Stimulated activated naive CD4-positive, alpha-beta T cell (primary cell): ENCODE results near the gene MRPL30.
"Not testable (repeated sequence)": the region's sequence is repeated elsewhere in the genome, so short reads cannot be mapped to it uniquely, and the experiment has no call there.

Experiments
- DNase-seq, 6 experiments: peaks; one replicate each; lab custom pipeline; 2025; lab: John Stamatoyannopoulos, UW

MRPL30 gene

GRCh38 chr2:99184811-99185210 lies 3.8 kb downstream of the MRPL30 start:
- DNase-seq: no peak

GRCh38 chr2:99187011-99187410 lies 6.0 kb downstream of the MRPL30 start:
- DNase-seq: no peak

DNA sequence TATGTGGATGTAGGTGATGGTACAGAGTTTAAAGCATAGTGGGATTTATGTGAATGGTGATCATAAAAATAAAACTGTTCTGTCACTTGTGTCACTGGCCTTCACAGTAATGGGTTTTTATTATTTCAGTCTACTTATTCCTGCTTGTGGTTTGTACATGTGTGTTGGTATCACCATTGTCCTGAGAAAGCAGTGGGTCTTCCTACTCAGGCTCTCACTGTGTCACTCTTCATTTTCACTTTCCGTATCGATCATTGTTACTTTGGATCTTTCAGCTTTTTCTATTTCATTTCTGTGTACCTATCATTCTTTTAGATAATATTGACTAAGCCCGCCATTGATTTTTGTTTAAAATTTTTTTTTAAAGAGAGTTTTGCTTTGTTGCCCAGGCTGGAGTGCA lies 7.4 kb downstream of the MRPL30 start:
- no peak for DNase-seq

DNA sequence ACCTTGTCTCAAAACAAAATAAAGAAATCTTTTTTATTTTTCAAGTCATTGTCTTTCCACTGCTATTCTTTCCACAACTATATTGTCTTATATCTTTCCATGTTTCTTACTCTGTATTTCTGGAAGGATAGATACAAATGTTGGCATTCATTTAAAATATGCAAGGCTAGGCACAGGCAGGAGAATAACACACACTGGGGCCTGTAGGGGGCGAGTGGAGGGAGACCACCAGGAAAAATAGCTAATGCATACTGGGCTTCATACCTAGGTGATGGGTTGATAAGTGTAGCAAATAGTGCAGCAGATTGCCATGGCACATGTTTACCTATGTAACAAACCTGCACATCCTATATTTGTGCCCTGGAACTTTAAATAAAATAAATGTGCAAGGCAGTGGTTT lies 9.6 kb downstream of the MRPL30 start:
- no peak for DNase-seq

DNA sequence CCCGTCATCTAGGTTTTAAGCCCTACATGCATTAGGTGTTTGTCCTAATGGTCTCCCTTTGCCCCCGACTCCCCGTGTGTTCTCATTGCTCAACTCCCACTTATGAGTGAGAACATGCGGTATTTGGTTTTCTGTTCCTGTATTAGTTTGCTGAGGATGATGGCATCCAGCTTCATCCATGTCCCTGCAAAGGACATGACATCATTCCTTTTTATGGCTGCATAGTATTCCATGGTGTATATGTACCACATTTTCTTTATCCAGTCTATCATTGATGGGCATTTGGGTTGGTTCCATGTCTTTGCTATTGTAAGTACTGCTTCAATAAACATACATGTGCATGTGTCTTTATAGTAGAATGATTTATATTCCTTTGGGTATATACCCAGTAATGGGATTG lies 11.4 kb downstream of the MRPL30 start:
- not testable (repeated sequence) for DNase-seq

- no peak for DNase-seq
Observed at GRCh38 chr2:99198103-99198841, 17.3 kb downstream of the MRPL30 start.

DNA sequence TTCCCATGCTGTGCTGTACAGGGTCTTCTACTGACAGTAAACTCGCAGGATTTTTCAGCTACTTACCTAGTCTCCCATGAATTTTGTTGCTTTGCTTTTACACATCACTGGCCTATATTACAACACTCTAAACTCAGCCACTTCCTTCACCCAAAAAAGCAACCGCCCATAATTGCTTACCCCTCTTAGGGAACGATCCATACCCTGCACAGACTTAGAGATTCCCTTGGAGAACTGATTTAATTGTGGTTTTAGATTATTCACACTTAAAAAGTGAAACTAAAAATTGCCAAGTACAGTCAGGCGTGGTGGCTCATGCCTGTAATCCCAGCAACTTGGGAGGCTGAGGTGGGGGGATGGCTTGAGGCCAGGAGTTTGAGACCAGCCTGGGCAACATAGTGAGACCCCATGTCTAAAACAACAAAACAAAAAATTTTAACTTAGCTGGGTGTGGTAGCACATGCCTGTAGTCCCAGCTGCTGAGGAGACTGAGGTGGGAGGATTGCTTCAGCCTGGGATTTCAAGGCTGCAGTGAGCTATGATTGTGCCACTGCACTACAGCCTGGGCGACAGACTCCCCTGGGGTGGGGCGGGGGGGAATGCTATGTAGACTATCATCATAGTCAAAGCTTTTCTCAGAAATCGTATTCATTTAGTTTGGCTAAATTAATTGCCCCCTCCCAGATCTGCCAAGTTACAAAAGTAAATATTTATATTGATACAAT lies 19.3 kb downstream of the MRPL30 start:
- DNase-seq: no peak

- DNase-seq: no peak
Observed at GRCh38 chr2:99201959-99202678, 21.1 kb downstream of the MRPL30 start.

- no peak for DNase-seq
Observed at GRCh38 chr2:99205491-99205890, 24.5 kb downstream of the MRPL30 start.

- DNase-seq: no peak
Observed at GRCh38 chr2:99216096-99216495, 35.1 kb downstream of the MRPL30 start.

GRCh38 chr2:99217929-99218501 lies 37.0 kb downstream of the MRPL30 start:
- no peak for DNase-seq

DNA sequence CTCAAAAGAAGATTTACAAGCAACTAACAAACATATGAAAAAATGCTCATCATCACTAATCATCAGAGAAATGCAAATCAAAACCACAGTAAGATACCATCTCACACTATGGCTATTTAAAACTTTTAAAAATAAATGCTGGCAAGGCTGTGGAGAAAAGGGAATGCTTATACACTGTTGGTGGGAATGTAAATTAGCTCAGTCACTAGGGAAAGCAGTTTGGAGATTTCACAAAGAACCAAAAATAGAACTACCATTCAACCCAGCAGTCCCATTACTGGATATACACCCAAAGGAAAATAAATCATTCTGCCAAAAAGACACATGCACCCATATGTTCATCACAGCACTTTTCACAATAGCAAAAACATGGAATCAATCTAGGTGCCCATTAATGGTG lies 52.2 kb downstream of the MRPL30 start:
- not testable (repeated sequence) for DNase-seq

GRCh38 chr2:99238599-99238998 lies 57.6 kb downstream of the MRPL30 start:
- no peak for DNase-seq

DNA sequence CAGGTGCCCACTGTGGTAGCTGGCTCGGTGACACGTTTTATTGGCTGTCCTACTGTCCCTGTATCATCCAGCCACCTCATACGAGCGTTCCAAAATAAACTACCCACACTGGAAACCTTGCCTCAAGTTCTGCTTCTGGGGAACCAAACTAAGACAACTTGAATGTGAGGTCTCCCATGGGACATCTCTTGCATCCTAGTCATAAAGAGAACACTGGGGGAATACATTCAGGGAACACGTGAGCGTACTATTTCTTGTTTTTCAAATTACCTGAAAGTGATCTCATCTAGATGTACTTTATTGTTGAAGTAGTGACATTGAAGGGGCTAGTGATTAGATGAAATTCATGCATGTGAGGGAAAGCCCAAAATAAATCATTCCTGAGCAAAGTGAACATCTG lies 59.4 kb downstream of the MRPL30 start:
- no peak for DNase-seq

GRCh38 chr2:99242151-99242550 lies 61.2 kb downstream of the MRPL30 start:
- no peak for DNase-seq
